Adrenal gland (tissue), 12 donors: ENCODE measurements around the gene SEC16A. TPM values are rescaled to one million over a fixed set of nuclear protein-coding genes. Genes with fewer than 3 reads are reported as not detected.

Experiments
- DNase-seq, 7 donors: peaks; one replicate each; pipeline ENCODE4 v3.0.0-alpha.2; 2019 to 2020
- H3K27ac ChIP-seq, 5 donors: fragments of 200-600 bp; sonication (generic) in 4 of 5; 1 replicate in 3 of 5; 2 replicates in 2 of 5; pipeline versions ENCODE4 v1.5.1 to v1.8.0; 2016 to 2020; ENCODE audit warnings: mild to moderate bottlenecking in 1 of 5
- H3K27me3 ChIP-seq: fragments of 200-600 bp; 2 replicates; pipeline ENCODE4 v1.8.0; 2021
- H3K36me3 ChIP-seq, 2 donors: fragments of 200-600 bp; replicated peaks in 1 of 2; 1 replicate in 1 of 2; 2 replicates in 1 of 2; pipeline versions ENCODE4 v1.5.1 to v1.8.0; 2018 to 2022
- H3K4me1 ChIP-seq, 2 donors: fragments of 200-600 bp; replicated peaks in 1 of 2; 1 replicate in 1 of 2; 2 replicates in 1 of 2; pipeline versions ENCODE4 v1.5.1 to v1.8.0; 2018 to 2021
- H3K4me3 ChIP-seq, 4 donors: fragments of 200-600 bp; sonication (generic) in 3 of 4; one replicate each; pipeline ENCODE4 v1.5.1; 2016 to 2018
- H3K9me3 ChIP-seq, 3 donors: fragments of 200-600 bp; sonication (generic) in 1 of 3; replicated peaks in 1 of 3; 1 replicate in 2 of 3; 2 replicates in 1 of 3; pipeline versions ENCODE4 v1.5.1 to v1.8.0; 2016 to 2021
- POLR2A ChIP-seq, 2 donors: fragments of 450-650 bp; IDR thresholded peaks; one replicate each; pipeline ENCODE4 v1.6.1; 2017; ENCODE audit warnings: antibody characterized with exemption in 2 of 2, mild to moderate bottlenecking in 2 of 2, moderate library complexity in 1 of 2
- WGBS, 4 donors: extraction: QIAGEN DNeasy Blood & Tissue Kit in 2 of 4; methylation state at CpG; one replicate each; pipeline versions ENCODE4 v1.1.5 to v1.1.7; 2013 to 2017; 5-methylcytosine and 5-hydroxymethylcytosine counted together
- intact Hi-C, 2 donors: fragments of 100-400 bp; cut with DNase I; formaldehyde crosslinking; loops; one replicate each; pipeline versions ENCODE4 v1.14.1 to v1.15.0; 2022 to 2023
- polyA plus RNA-seq, 3 donors: library from polyadenylated mRNA; stranded (reverse); fragments of 200-250 nt in 2 of 3; fragments of 350-450 nt in 1 of 3; fragmentation: Illumina TruSeq in 1 of 3; extraction: RNeasy Lipid Tissue Mini Kit (QIAGEN cat#74804) in 1 of 3; gene quantifications; one replicate each; pipeline ENCODE4 v1.2.3, GENCODE V29; 2013 to 2014
- total RNA-seq, 9 donors: library from RNA; depleted of rRNA in 4 of 9; stranded (reverse); fragments of >200 nt in 4 of 9; fragments of 120-200 nt in 1 of 9; fragmentation: NEBNext Ultra II Directional in 1 of 9; extraction: Animal tissue kit (Norgen Biotek cat#: 25700) in 1 of 9; gene quantifications; one replicate each; pipeline versions ENCODE4 v1.1.0 to v1.2.4, GENCODE V29; 2013 to 2023
- TF ChIP-seq, protein P1 (sequence below), 6 experiments: fragments of 450-650 bp in 4 of 6; fragments of 200-600 bp in 2 of 6; sonication (generic) in 1 of 6; IDR thresholded peaks; 1 replicate in 5 of 6; 2 replicates in 1 of 6; pipeline versions ENCODE4 v1.5.1 to v1.8.0; 2016 to 2021; ENCODE audit warnings: antibody characterized with exemption in 6 of 6, mild to moderate bottlenecking in 2 of 6, moderate library complexity in 1 of 6
- donor health status: healthy with polysubstance abuse.
- donor health status: Bipolar disorder and iron deficiency.
- donor health status: DM: yes; HTN: yes; CAD: no.
- donor health status: DM: no; HTN: no; CAD: no.
- donor health status: DM: no; HTN: no; CAD: no.
- donor health status: DM: yes; HTN: yes; CAD: no.

The SEC16A gene
- total and polyA plus RNA-seq, 12 donors: 18.8 to 107 (median 56.5) TPM

DNA sequence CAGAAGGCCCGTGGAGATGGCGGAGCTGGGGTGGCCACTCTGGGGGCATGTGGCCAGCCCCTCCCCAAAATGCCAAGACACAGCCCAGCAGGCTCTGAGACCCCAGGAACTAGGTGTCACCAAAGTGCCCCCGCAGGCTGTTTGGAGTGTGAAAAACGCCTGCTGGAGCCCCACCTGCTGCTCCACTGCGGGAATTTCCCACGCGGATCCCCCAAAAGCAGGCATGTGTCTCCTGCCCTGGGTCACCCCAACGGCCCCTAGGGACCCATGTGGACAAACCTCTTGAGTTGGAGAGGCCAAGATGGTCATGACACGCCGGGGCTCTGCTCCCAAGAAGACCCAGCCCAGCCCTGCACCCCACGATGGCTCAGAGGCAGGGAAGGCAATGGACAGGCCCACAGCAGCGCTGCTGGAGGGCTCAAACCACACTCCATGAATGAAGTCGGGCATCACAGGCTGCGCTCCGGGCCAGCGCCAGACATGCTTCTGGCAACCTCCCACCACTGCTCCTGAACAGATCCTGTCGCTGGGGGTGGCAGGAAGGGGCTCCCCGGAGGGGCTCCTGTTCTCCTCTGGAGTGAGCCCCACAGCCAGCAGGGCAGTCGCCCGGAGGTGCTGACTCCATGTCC lies 47.7 kb upstream of the SEC16A start:
- Histone ChIP-seq H3K36me3 (no peaks in the 10 kb centered on the region), H3K9me3 (no peaks in the 10 kb centered on the region), H3K4me3 (no peak overlapping the region), H3K4me1 (peaks cover 0 to 36% of the 10 kb centered on the region in 2 donors), H3K27me3 (no peaks in the 10 kb centered on the region), H3K27ac (peak overlapping the region in 1 of 5 donors; percentile 29)
- DNase-seq: no peak
- no peak for TF ChIP-seq POLR2A (IDR thresholded peaks at IDR 0.05)
- TF ChIP-seq, protein P1, sequence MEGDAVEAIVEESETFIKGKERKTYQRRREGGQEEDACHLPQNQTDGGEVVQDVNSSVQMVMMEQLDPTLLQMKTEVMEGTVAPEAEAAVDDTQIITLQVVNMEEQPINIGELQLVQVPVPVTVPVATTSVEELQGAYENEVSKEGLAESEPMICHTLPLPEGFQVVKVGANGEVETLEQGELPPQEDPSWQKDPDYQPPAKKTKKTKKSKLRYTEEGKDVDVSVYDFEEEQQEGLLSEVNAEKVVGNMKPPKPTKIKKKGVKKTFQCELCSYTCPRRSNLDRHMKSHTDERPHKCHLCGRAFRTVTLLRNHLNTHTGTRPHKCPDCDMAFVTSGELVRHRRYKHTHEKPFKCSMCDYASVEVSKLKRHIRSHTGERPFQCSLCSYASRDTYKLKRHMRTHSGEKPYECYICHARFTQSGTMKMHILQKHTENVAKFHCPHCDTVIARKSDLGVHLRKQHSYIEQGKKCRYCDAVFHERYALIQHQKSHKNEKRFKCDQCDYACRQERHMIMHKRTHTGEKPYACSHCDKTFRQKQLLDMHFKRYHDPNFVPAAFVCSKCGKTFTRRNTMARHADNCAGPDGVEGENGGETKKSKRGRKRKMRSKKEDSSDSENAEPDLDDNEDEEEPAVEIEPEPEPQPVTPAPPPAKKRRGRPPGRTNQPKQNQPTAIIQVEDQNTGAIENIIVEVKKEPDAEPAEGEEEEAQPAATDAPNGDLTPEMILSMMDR (IDR thresholded peaks at IDR 0.05): no peak
- intact Hi-C loops: no loop called here
- 16 to 56% (median 50%) methylated on average over 5 to 20 of the region's 20 CpGs for WGBS, 4 donors

DNA sequence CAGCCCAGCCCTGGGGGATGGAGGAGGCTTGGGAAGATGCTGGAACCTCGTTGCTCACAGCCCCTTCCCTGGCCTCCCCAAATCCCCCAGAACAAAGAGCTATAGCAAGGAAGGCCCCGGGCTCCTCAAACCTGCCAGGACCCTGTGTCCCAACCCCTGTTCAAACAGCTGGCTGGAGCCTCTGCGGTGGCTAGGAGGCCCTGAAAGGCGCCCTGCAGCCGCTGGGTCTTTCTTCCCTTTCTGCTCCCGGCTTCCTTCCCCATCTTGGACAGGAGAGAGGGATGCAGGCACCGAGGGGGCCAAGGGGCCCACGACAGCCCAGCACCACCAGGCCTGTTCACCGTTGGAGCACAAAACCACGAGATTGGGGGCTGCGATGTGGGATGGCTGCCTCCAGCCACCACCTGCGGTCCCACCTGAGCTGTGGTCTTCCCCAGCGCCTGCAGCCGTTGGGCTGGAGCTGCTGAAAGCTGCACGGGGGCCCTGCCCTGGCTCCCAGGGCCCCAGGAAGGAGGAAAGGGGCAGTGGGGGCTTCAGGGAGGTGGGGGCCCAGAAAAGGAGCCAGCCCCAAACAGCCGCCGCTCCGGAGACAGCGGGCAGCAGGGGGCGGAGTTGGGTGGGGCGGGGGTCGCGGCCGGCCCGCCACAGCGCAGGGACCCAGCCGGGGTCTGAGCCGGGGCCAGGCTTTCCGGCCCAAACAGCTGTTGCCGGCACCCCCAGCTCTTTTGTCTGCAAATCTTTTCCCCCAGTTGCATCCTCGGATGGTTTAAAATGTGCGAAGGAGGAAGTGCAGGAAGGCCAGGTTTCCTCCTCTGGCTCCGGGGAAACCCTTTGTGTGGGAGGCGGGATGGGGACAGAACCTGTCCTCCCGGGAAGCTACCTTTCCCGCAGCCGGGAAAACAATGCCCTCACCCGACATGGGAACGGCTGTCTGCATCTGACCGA lies 46.9 kb upstream of the SEC16A start:
- Histone ChIP-seq H3K4me1 (peaks cover 0 to 36% of the 10 kb centered on the region in 2 donors), H3K27me3 (no peaks in the 10 kb centered on the region), H3K27ac (peak overlapping the region in 1 of 5 donors; percentile 29), H3K36me3 (no peaks in the 10 kb centered on the region), H3K9me3 (no peaks in the 10 kb centered on the region), H3K4me3 (no peak overlapping the region)
- TF ChIP-seq POLR2A (IDR thresholded peaks at IDR 0.05): no peak
- TF ChIP-seq, protein P1 (IDR thresholded peaks at IDR 0.05): no peak
- intact Hi-C loops: no loop called here
- no peak for DNase-seq
- WGBS, 4 donors: 36 to 61% (median 36%) methylated on average over 8 to 40 of the region's 40 CpGs

DNA sequence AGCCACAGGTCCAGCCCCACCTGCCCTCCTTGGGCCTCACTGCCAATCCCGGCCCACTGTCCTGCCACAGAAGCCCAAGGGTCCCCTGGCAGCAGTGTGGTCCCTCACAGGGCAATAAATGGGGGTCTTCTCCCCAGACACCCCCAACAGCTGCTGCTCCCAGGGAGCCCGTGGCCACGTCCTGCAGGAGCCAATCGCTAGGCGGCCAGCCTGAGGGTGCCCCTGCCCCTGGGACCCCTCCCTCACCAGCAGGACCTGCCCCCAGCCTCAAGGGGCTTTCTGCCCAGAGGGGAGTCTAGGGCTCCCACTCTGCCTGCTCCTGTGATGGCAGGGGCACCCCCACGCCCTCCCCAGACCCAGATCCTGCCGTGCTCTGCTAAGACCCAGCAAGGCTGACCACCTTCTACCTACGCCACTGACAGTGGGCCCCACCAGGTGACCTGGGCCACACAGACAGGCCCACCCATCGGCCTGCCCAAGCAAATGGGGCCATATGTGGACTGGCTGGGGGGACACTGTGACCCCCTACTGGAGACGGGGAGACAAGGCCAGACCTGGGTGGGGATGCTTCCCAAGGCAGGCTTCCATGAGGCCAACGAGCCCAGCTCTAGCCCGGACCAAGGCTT lies 46.0 kb upstream of the SEC16A start:
- Histone ChIP-seq H3K36me3 (no peaks in the 10 kb centered on the region), H3K27me3 (no peaks in the 10 kb centered on the region), H3K4me3 (no peak overlapping the region), H3K9me3 (no peaks in the 10 kb centered on the region), H3K27ac (no peak overlapping the region), H3K4me1 (peaks cover 0 to 34% of the 10 kb centered on the region in 2 donors)
- intact Hi-C loops: no loop called here
- WGBS, 4 donors: 74 to 81% (median 80%) methylated on average over 4 to 12 of the region's 12 CpGs
- TF ChIP-seq POLR2A (IDR thresholded peaks at IDR 0.05): no peak
- TF ChIP-seq, protein P1 (IDR thresholded peaks at IDR 0.05): no peak
- no peak for DNase-seq
